ENCODE measurements around the gene NFIX. TPM values are rescaled to one million over a fixed set of nuclear protein-coding genes. Genes with fewer than 3 reads are reported as not detected.
"Not testable (repeated sequence)": the region's sequence is repeated elsewhere in the genome, so short reads cannot be mapped to it uniquely, and the experiment has no call there.

NFIX gene
- total and polyA plus RNA-seq, 9 of the 15 experiments (the other 6 are each of a cell fraction or from before 2014, with no cell fraction given): 0.28 to 26.8 (median 5.4) TPM

DNA sequence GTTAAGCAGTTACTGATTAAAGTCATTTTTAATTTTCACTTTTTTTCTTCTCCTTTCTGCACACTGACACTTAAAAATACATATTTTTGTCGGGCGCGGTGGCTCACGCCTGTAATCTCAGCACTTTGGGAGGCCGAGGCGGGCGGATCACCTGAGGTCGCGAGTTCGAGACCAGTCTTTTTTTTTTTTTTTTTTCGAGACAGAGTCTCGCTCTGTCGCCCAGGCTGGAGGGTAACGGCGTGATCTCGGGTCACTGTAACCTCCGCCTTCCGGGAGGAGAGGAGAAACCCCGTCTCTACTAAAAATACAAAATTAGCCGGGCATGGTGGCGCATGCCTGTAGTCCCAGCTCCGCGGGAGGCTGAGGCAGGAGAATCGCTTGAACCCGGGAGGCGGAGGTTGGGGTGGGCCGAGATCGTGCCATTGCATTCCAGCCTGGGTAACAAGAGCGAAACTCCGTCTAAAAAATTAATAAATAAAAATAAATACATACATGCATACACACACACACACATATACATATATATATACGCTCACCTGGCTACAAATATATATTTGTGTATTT lies 37.8 kb upstream of the NFIX start (continued):
- 0 out of 4 replicates have a peak, but pooled peaks of 1 of the 2 experiments have one; percentile 28 for TF ChIP-seq ZNF639 (CRISPR knock-in tag; conservative IDR thresholded peaks at IDR 0.05 in 1 of 2, IDR thresholded peaks at IDR 0.05 in 1 of 2)
- TF ChIP-seq, protein P1, sequence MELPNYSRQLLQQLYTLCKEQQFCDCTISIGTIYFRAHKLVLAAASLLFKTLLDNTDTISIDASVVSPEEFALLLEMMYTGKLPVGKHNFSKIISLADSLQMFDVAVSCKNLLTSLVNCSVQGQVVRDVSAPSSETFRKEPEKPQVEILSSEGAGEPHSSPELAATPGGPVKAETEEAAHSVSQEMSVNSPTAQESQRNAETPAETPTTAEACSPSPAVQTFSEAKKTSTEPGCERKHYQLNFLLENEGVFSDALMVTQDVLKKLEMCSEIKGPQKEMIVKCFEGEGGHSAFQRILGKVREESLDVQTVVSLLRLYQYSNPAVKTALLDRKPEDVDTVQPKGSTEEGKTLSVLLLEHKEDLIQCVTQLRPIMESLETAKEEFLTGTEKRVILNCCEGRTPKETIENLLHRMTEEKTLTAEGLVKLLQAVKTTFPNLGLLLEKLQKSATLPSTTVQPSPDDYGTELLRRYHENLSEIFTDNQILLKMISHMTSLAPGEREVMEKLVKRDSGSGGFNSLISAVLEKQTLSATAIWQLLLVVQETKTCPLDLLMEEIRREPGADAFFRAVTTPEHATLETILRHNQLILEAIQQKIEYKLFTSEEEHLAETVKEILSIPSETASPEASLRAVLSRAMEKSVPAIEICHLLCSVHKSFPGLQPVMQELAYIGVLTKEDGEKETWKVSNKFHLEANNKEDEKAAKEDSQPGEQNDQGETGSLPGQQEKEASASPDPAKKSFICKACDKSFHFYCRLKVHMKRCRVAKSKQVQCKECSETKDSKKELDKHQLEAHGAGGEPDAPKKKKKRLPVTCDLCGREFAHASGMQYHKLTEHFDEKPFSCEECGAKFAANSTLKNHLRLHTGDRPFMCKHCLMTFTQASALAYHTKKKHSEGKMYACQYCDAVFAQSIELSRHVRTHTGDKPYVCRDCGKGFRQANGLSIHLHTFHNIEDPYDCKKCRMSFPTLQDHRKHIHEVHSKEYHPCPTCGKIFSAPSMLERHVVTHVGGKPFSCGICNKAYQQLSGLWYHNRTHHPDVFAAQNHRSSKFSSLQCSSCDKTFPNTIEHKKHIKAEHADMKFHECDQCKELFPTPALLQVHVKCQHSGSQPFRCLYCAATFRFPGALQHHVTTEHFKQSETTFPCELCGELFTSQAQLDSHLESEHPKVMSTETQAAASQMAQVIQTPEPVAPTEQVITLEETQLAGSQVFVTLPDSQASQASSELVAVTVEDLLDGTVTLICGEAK (IDR thresholded peaks at IDR 0.05): peak; percentile 61
- TF ChIP-seq, protein P1 (CRISPR knock-in tag; IDR thresholded peaks at IDR 0.05): not testable (repeated sequence)
- TF ChIP-seq, protein P2, sequence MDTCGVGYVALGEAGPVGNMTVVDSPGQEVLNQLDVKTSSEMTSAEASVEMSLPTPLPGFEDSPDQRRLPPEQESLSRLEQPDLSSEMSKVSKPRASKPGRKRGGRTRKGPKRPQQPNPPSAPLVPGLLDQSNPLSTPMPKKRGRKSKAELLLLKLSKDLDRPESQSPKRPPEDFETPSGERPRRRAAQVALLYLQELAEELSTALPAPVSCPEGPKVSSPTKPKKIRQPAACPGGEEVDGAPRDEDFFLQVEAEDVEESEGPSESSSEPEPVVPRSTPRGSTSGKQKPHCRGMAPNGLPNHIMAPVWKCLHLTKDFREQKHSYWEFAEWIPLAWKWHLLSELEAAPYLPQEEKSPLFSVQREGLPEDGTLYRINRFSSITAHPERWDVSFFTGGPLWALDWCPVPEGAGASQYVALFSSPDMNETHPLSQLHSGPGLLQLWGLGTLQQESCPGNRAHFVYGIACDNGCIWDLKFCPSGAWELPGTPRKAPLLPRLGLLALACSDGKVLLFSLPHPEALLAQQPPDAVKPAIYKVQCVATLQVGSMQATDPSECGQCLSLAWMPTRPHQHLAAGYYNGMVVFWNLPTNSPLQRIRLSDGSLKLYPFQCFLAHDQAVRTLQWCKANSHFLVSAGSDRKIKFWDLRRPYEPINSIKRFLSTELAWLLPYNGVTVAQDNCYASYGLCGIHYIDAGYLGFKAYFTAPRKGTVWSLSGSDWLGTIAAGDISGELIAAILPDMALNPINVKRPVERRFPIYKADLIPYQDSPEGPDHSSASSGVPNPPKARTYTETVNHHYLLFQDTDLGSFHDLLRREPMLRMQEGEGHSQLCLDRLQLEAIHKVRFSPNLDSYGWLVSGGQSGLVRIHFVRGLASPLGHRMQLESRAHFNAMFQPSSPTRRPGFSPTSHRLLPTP (IDR thresholded peaks at IDR 0.05; ENCODE audit: borderline replicate concordance, extremely low read depth, insufficient read length): peak; percentile 73
- TF ChIP-seq MLLT1 (IDR thresholded peaks at IDR 0.05): peak; percentile 35 to 56; a peak in 1 of 4 replicates
- peak; percentile 54; the same call in 1 of the 2 replicates for TF ChIP-seq SMARCA5 (IDR thresholded peaks at IDR 0.05)
- TF ChIP-seq SMARCE1 (IDR thresholded peaks at IDR 0.05): peak; percentile 56
- not testable (repeated sequence) for TF ChIP-seq ATF1 (CRISPR knock-in tag; IDR thresholded peaks at IDR 0.05)
- 0 out of 2 replicates have a peak, but pooled peaks have one; percentile 7 for TF ChIP-seq ATF1 (tag; IDR thresholded peaks at IDR 0.05)
- TF ChIP-seq NBN (IDR thresholded peaks at IDR 0.05; ENCODE audit: low read depth): peak; percentile 88
